ENCODE measurements around the gene KIAA1614.

- TF ChIP-seq CTCF (IDR thresholded peaks at IDR 0.05) (no peak), EZH2 (IDR thresholded peaks at IDR 0.05) (no peak), EZH2phosphoT487 (IDR thresholded peaks at IDR 0.05) (no peak)
Observed at GRCh38 chr1:180945151-180945550, 32.5 kb downstream of the KIAA1614 start.

Data from neural progenitor cell (in vitro differentiated cells).